ENCODE data around the gene SMLR1. TPM values are rescaled to one million over a fixed set of nuclear protein-coding genes. Genes with fewer than 3 reads are reported as not detected.

The SMLR1 gene
- total RNA-seq, 1 donor: not detected

- peak overlapping the region; percentile 14 for H3K4me2 ChIP-seq (ENCODE audit: insufficient read depth, low read length)
- DNase-seq (ENCODE audit: insufficient read length, low spot score, missing footprints): peak; percentile 37
- H3K9me3 ChIP-seq (ENCODE audit: low read depth, low read length): no peaks in the 10 kb centered on the region
- H3K79me2 ChIP-seq (ENCODE audit: insufficient read depth, low read length): no peaks in the 10 kb centered on the region
- H4K20me1 ChIP-seq (ENCODE audit: insufficient read depth, low read length): no peaks in the 10 kb centered on the region
- peaks cover 5% of the 10 kb centered on the region for H3K4me1 ChIP-seq (ENCODE audit: insufficient read depth, low read length)
- H3K4me3 ChIP-seq (ENCODE audit: insufficient read depth, low read length): no peak overlapping the region
- no peak overlapping the region for H2AFZ ChIP-seq (ENCODE audit: low read length)
- no peak for TF ChIP-seq CTCF (IDR thresholded peaks at IDR 0.05; ENCODE audit: extremely low read depth, low read depth, low read length)
- no peaks in the 10 kb centered on the region for H3K36me3 ChIP-seq (ENCODE audit: insufficient read depth, low read length)
- no peaks in the 10 kb centered on the region for H3K27me3 ChIP-seq (ENCODE audit: insufficient read depth, low read length)
- H3K27ac ChIP-seq (ENCODE audit: low read depth, low read length): no peak overlapping the region
These were observed 16.7 kb upstream of the SMLR1 start for GRCh38 chr6:130810307-130811030.

DNA sequence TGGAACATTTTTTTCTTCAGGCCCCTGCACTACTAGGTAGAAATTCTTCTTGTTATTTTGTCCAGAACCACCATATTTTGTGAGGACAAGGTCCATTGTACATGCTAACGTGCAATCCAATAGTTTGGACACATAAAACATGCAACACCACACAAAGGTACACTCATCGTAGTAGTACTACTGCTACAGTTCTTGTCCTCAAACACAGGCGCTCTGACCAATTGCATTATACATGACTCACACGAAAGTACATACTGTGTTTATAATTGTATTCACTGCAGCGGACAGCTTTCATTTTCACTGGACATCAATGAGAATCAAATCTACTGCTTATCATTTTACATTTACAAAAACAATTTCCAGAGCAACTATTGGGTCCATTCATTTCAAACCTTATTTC lies 15.3 kb upstream of the SMLR1 start:
- Histone ChIP-seq H3K36me3 (ENCODE audit: insufficient read depth, low read length) (no peaks in the 10 kb centered on the region), H3K9me3 (ENCODE audit: low read depth, low read length) (no peaks in the 10 kb centered on the region), H3K27me3 (ENCODE audit: insufficient read depth, low read length) (no peaks in the 10 kb centered on the region), H3K79me2 (ENCODE audit: insufficient read depth, low read length) (no peaks in the 10 kb centered on the region), H3K27ac (ENCODE audit: low read depth, low read length) (no peak overlapping the region), H2AFZ (ENCODE audit: low read length) (no peak overlapping the region), H3K4me3 (ENCODE audit: insufficient read depth, low read length) (no peak overlapping the region), H4K20me1 (ENCODE audit: insufficient read depth, low read length) (no peaks in the 10 kb centered on the region), H3K4me2 (ENCODE audit: insufficient read depth, low read length) (no peak overlapping the region), H3K4me1 (ENCODE audit: insufficient read depth, low read length) (peaks cover 5% of the 10 kb centered on the region)
- no peak for TF ChIP-seq CTCF (IDR thresholded peaks at IDR 0.05; ENCODE audit: extremely low read depth, low read depth, low read length)
- DNase-seq (ENCODE audit: insufficient read length, low spot score, missing footprints): no peak

GRCh38 chr6:130814506-130814905 lies 12.7 kb upstream of the SMLR1 start:
- Histone ChIP-seq H3K4me2 (ENCODE audit: insufficient read depth, low read length) (no peak overlapping the region), H3K27ac (ENCODE audit: low read depth, low read length) (no peak overlapping the region), H3K27me3 (ENCODE audit: insufficient read depth, low read length) (no peaks in the 10 kb centered on the region), H3K4me3 (ENCODE audit: insufficient read depth, low read length) (no peak overlapping the region), H3K79me2 (ENCODE audit: insufficient read depth, low read length) (no peaks in the 10 kb centered on the region), H3K4me1 (ENCODE audit: insufficient read depth, low read length) (peaks cover 5% of the 10 kb centered on the region), H3K36me3 (ENCODE audit: insufficient read depth, low read length) (no peaks in the 10 kb centered on the region), H4K20me1 (ENCODE audit: insufficient read depth, low read length) (no peaks in the 10 kb centered on the region), H3K9me3 (ENCODE audit: low read depth, low read length) (no peaks in the 10 kb centered on the region), H2AFZ (ENCODE audit: low read length) (no peak overlapping the region)
- DNase-seq (ENCODE audit: insufficient read length, low spot score, missing footprints): no peak
- no peak for TF ChIP-seq CTCF (IDR thresholded peaks at IDR 0.05; ENCODE audit: extremely low read depth, low read depth, low read length)

GRCh38 chr6:130815200-130816071 lies 11.8 kb upstream of the SMLR1 start:
- Histone ChIP-seq H3K79me2 (ENCODE audit: insufficient read depth, low read length) (no peaks in the 10 kb centered on the region), H4K20me1 (ENCODE audit: insufficient read depth, low read length) (no peaks in the 10 kb centered on the region), H3K4me1 (ENCODE audit: insufficient read depth, low read length) (peaks cover under 1% of the 10 kb centered on the region), H2AFZ (ENCODE audit: low read length) (no peak overlapping the region), H3K4me3 (ENCODE audit: insufficient read depth, low read length) (no peak overlapping the region), H3K4me2 (ENCODE audit: insufficient read depth, low read length) (no peak overlapping the region), H3K27me3 (ENCODE audit: insufficient read depth, low read length) (no peaks in the 10 kb centered on the region), H3K9me3 (ENCODE audit: low read depth, low read length) (no peaks in the 10 kb centered on the region), H3K36me3 (ENCODE audit: insufficient read depth, low read length) (no peaks in the 10 kb centered on the region), H3K27ac (ENCODE audit: low read depth, low read length) (no peak overlapping the region)
- DNase-seq (ENCODE audit: insufficient read length, low spot score, missing footprints): no peak
- TF ChIP-seq CTCF (IDR thresholded peaks at IDR 0.05; ENCODE audit: extremely low read depth, low read depth, low read length): no peak
